Astrocyte of the cerebellum (primary cell): Measurements from ENCODE around the gene UBE2D4.

ENCODE experiments used
- DNase-seq: peaks from one replicate; pipeline ENCODE4 v3.0.0-alpha.2; 2011; ENCODE audit warnings: low read depth
- H3K4me3 ChIP-seq: 2 replicates; pipeline ENCODE4 v1.5.1; 2011; ENCODE audit warnings: mild to moderate bottlenecking, low read depth, low read length, moderate library complexity
- CTCF ChIP-seq: IDR thresholded peaks from 2 replicates; pipeline ENCODE4 v1.5.1; 2012; ENCODE audit warnings: low read length, low read depth, moderate library complexity, mild to moderate bottlenecking; ENCODE audit errors: missing control alignments
- in situ Hi-C: cut with HindIII; loops from 2 replicates; pipeline ENCODE4 v1.10.0; 2017; ENCODE audit warnings: low sequenced_read_pairs

The UBE2D4 gene

GRCh38 chr7:43931346-43931745, 5.1 kb downstream of the UBE2D4 start:
- in situ Hi-C loops: no loop called here
- TF ChIP-seq CTCF: no peak
- no peak overlapping the region for H3K4me3 ChIP-seq
- no peak for DNase-seq

DNA sequence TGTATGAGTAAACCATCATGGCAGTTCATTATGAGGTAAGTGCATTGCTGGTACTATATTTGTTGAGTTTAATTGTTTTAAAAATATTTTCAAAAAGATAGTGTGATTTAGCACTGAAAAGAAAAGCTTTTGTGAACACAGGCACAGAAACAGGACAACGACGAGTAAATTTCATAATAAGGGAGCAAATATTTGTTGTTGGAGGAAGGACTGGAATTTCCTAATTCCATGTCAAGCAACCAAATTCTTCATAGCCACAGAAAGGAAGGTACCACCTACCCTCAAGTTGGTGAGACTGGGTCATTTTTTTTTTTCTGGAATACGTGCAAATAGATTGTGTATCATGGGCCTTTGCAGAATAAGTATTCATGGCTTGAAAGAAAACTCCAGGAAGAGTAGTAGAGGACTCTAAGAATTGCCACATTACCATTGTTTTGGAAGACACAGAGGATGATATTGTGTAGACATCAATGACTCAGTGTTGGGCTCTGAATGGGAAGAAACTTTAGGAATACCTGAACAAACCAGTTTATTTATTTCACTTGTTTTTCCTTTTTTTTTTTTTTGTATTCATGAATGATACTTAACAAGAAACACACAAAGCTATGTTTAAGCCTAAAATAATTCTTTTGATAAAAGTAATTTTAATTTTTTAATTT, 7.8 kb downstream of the UBE2D4 start:
- H3K4me3 ChIP-seq: no peak overlapping the region
- no peak for TF ChIP-seq CTCF
- DNase-seq: no peak
- in situ Hi-C loops: no loop called here

- TF ChIP-seq CTCF: no peak
- no peak overlapping the region for H3K4me3 ChIP-seq
- DNase-seq: no peak
- in situ Hi-C loops: no loop called here
These were observed 11.2 kb downstream of the UBE2D4 start for GRCh38 chr7:43937444-43937843.

- no peak overlapping the region for H3K4me3 ChIP-seq
- TF ChIP-seq CTCF: no peak
- in situ Hi-C loops: no loop called here
- no peak for DNase-seq
These were observed 12.8 kb downstream of the UBE2D4 start for GRCh38 chr7:43938892-43939482.

DNA sequence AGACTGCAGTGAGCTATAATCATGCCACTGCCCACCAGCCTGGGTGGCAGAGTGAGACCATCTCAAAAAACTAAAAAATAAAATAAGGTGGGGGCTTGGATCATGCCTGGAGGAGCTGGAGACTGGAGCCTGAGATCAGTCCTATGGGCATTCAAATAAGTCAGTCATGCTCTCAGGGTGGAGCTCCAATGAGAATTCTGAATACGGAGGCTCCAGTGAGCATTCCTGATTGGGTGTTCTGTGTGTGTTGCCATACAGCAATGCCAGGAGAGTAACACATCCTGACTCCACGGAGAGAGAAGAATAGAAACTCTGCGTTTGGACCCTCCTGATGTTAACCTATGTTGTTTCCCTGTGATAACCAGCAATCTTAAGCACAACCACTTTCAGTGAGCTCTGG, 16.0 kb downstream of the UBE2D4 start:
- no peak for TF ChIP-seq CTCF
- H3K4me3 ChIP-seq: no peak overlapping the region
- no peak for DNase-seq
- in situ Hi-C loops: no loop called here

- H3K4me3 ChIP-seq: no peak overlapping the region
- DNase-seq: no peak
- no peak for TF ChIP-seq CTCF
- in situ Hi-C loops: no loop called here
These were observed 16.8 kb downstream of the UBE2D4 start for GRCh38 chr7:43942997-43943396.
